Loucy (cell line): ENCODE results near the gene MAB21L4.

Experiments used
- CTCF ChIP-seq: fragments of 200-600 bp; sonication (generic); conservative IDR thresholded peaks from 2 replicates; pipeline ENCODE4 v1.5.1; 2014; ENCODE audit warnings: mild to moderate bottlenecking, antibody characterized with exemption, low read length
- EZH2phosphoT487 ChIP-seq: fragments of 200-600 bp; IDR thresholded peaks from 2 replicates; pipeline ENCODE4 v1.6.1; 2018; ENCODE audit warnings: antibody characterized with exemption, mild to moderate bottlenecking, moderate library complexity, borderline replicate concordance

GRCh38 chr2:240912878-240913809, 17.2 kb upstream of the MAB21L4 start:
- TF ChIP-seq CTCF (no peak), EZH2phosphoT487 (no peak)
